GM21619 (cell line): Measurements from ENCODE around the gene LENEP.

Source experiments
- ATAC-seq: cut with Tn5 transposase; IDR thresholded peaks from one replicate; pipeline ENCODE4 v1.9.1; 2021; ENCODE audit not compliant: unreplicated experiment

LENEP gene

GRCh38 chr1:154993572-154994268 is at the start of gene LENEP:
TSS of gene LENEP (plus strand) at chr1:154993586. CDS start at chr1:154993608, 22 bp downstream.
- ATAC-seq: no peak

GRCh38 chr1:154943649-154944400 is 49.6 kb upstream of the LENEP start:
- no peak for ATAC-seq

GRCh38 chr1:154944401-154945159 is 48.8 kb upstream of the LENEP start:
- no peak for ATAC-seq

- no peak for ATAC-seq
These were observed 48.0 kb upstream of the LENEP start for GRCh38 chr1:154945160-154945961.

GRCh38 chr1:154945962-154946850 is 47.2 kb upstream of the LENEP start:
- ATAC-seq: no peak

GRCh38 chr1:154948079-154948478 is 45.3 kb upstream of the LENEP start:
- ATAC-seq: no peak

GRCh38 chr1:154951901-154952657 is 41.3 kb upstream of the LENEP start:
- ATAC-seq: no peak

GRCh38 chr1:154952664-154953063 is 40.7 kb upstream of the LENEP start:
- no peak for ATAC-seq

GRCh38 chr1:154953611-154954038 is 39.8 kb upstream of the LENEP start:
- ATAC-seq: no peak

GRCh38 chr1:154954541-154954940 is 38.8 kb upstream of the LENEP start:
- no peak for ATAC-seq

- ATAC-seq: peak; percentile 65
These were observed 38.2 kb upstream of the LENEP start for GRCh38 chr1:154955039-154955717.

GRCh38 chr1:154955718-154956543 is 37.5 kb upstream of the LENEP start, which contains the start of gene PBXIP1:
TSS of gene PBXIP1 (minus strand) at chr1:154956099. CDS start at chr1:154953721, 2,378 bp downstream.
- ATAC-seq: peak; percentile 52

- ATAC-seq: no peak
These were observed 36.8 kb upstream of the LENEP start for GRCh38 chr1:154956544-154956941.

GRCh38 chr1:154957091-154957657 is 36.2 kb upstream of the LENEP start:
- no peak for ATAC-seq

GRCh38 chr1:154958036-154958435 is 35.4 kb upstream of the LENEP start:
- ATAC-seq: no peak

- ATAC-seq: no peak
These were observed 34.5 kb upstream of the LENEP start for GRCh38 chr1:154958681-154959425.

GRCh38 chr1:154959426-154959780 is 34.0 kb upstream of the LENEP start:
- no peak for ATAC-seq
